Activated T-cell treated with anti-CD3 and anti-CD28 coated beads for 24 hours (primary cell): ENCODE results near the gene PGLYRP2.
"Not testable (repeated sequence)": the region's sequence is repeated elsewhere in the genome, so short reads cannot be mapped to it uniquely, and the experiment has no call there.

Experiments used
- DNase-seq: peaks from one replicate; pipeline ENCODE4 v3.0.0-alpha.2; 2020; ENCODE audit warnings: low read depth

Gene PGLYRP2

GRCh38 chr19:15479391-15480345, at the start of gene PGLYRP2:
Gene PGLYRP2, minus strand, starts transcription at chr19:15479501. Its CDS starts 130 bp downstream, at chr19:15479371.
- no peak for DNase-seq

- DNase-seq: no peak
Observed at GRCh38 chr19:15527705-15528104, 48.4 kb upstream of the PGLYRP2 start.

GRCh38 chr19:15526408-15526807, 47.1 kb upstream of the PGLYRP2 start:
- DNase-seq: no peak

- no peak for DNase-seq
Observed at GRCh38 chr19:15525291-15525690, 46.0 kb upstream of the PGLYRP2 start.

- no peak for DNase-seq
Observed at GRCh38 chr19:15524781-15525180, 45.5 kb upstream of the PGLYRP2 start.

- no peak for DNase-seq
Observed at GRCh38 chr19:15519433-15519976, 40.2 kb upstream of the PGLYRP2 start.

GRCh38 chr19:15517778-15518177, 38.5 kb upstream of the PGLYRP2 start:
- DNase-seq: no peak

GRCh38 chr19:15516363-15516762, 37.1 kb upstream of the PGLYRP2 start:
- DNase-seq: no peak

GRCh38 chr19:15515227-15515625, 35.9 kb upstream of the PGLYRP2 start:
- not testable (repeated sequence) for DNase-seq

GRCh38 chr19:15511671-15512424, 32.5 kb upstream of the PGLYRP2 start:
- DNase-seq: no peak

- no peak for DNase-seq
Observed at GRCh38 chr19:15508035-15508710, 28.9 kb upstream of the PGLYRP2 start, which contains the start of gene CYP4F22. Gene CYP4F22, plus strand, starts transcription at chr19:15508525. Its CDS starts 16,812 bp downstream, at chr19:15525337.

- no peak for DNase-seq
Observed at GRCh38 chr19:15507068-15508034, 28.1 kb upstream of the PGLYRP2 start.

- no peak for DNase-seq
Observed at GRCh38 chr19:15506074-15506571, 26.8 kb upstream of the PGLYRP2 start.

GRCh38 chr19:15502264-15502663, 23.0 kb upstream of the PGLYRP2 start:
- no peak for DNase-seq

GRCh38 chr19:15501596-15501995, 22.3 kb upstream of the PGLYRP2 start:
- no peak for DNase-seq

GRCh38 chr19:15498910-15499309, 19.6 kb upstream of the PGLYRP2 start:
- DNase-seq: no peak

GRCh38 chr19:15498156-15498858, 19.0 kb upstream of the PGLYRP2 start:
- no peak for DNase-seq

- DNase-seq: no peak
Observed at GRCh38 chr19:15495151-15495550, 15.8 kb upstream of the PGLYRP2 start.

GRCh38 chr19:15488489-15489226, 9.4 kb upstream of the PGLYRP2 start:
- no peak for DNase-seq
